Measurements from ENCODE around the gene PLCXD3. TPM values are rescaled to one million over a fixed set of nuclear protein-coding genes. Genes with fewer than 3 reads are reported as not detected.

Gene PLCXD3
- total and polyA plus RNA-seq, 10 of the 15 experiments (the other 5 are each of a cell fraction or from before 2014, with no cell fraction given), result not detected

DNA sequence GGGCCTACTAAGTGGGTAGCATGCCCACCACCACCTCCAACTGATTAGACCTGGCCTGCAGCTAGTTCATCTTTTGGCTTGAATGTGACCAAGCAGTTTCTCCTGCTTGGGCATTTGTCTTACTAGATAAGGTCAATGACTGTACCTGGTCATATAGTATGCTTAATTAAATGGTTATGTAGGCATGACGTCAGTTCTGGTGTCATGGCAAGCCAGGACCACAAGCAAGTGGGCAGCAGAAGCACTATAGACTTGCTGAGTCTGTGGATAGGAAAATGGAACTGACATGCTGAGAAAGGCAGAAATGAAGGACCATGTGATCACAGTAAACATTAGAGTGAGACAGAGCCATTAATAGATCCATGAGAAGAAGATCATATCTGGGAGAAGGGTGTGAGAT lies 241.5 kb downstream of the PLCXD3 start:
- no peaks in the 10 kb centered on the region for H4K20me1 ChIP-seq (ENCODE audit: control insufficient read depth, insufficient read depth)
- H3K4me3 ChIP-seq, result no peak overlapping the region
- H3K27me3 ChIP-seq (replicated peaks in 1 of 2; ENCODE audit: control insufficient read depth in 2 of 2, insufficient read depth in 2 of 2, low read length in 1 of 2), result no peaks in the 10 kb centered on the region
- FAIRE-seq (no peak), ATAC-seq (no peak), DNase-seq (ENCODE audit: low read depth, low spot score) (no peak)
- H3K4me2 ChIP-seq (ENCODE audit: control insufficient read depth, insufficient read depth), result no peak overlapping the region
- no peaks in the 10 kb centered on the region for H3K79me2 ChIP-seq (ENCODE audit: control insufficient read depth, insufficient read depth, low read length)
- CTCF ChIA-PET, result interaction anchor here (1.5 to 2.3 kb wide), 2 partner anchors 252 to 254 kb away, joined by 4 to 14 read pairs; no protein-coding TSS in a partner anchor
- RAD21 ChIA-PET (ENCODE audit: unreplicated experiment), result interaction anchor here (2.6 kb wide), 1 partner anchor 574 kb away, joined by 11 read pairs; no protein-coding TSS in a partner anchor
- no peak overlapping the region for H3K9ac ChIP-seq (ENCODE audit: control insufficient read depth, insufficient read depth, low read length)
- H3K4me1 ChIP-seq (ENCODE audit: control insufficient read depth, insufficient read depth, low read length), result no peaks in the 10 kb centered on the region
- in situ Hi-C loops (cut with MboI), result no loop called here
- no peak for TF ChIP-seq DPF2 (IDR thresholded peaks at IDR 0.05)
- TF ChIP-seq PML (IDR thresholded peaks at IDR 0.05; ENCODE audit: low read length), result no peak
- no peak for TF ChIP-seq ELK1 (IDR thresholded peaks at IDR 0.05; ENCODE audit: low read depth, low read length)
- TF ChIP-seq TAF1 (IDR thresholded peaks at IDR 0.05; ENCODE audit: borderline replicate concordance, low read depth, low read length), result no peak
- no peak for TF ChIP-seq JUNB (IDR thresholded peaks at IDR 0.05)
- TF ChIP-seq, protein P1, sequence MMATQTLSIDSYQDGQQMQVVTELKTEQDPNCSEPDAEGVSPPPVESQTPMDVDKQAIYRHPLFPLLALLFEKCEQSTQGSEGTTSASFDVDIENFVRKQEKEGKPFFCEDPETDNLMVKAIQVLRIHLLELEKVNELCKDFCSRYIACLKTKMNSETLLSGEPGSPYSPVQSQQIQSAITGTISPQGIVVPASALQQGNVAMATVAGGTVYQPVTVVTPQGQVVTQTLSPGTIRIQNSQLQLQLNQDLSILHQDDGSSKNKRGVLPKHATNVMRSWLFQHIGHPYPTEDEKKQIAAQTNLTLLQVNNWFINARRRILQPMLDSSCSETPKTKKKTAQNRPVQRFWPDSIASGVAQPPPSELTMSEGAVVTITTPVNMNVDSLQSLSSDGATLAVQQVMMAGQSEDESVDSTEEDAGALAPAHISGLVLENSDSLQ (IDR thresholded peaks at IDR 0.05), result no peak
- WGBS (ENCODE audit: insufficient coverage, insufficient replicate concordance, low lambda C conversion rate, missing lambda C conversion rate), result 5% methylated on average over 1 of the region's 1 CpG
- BruUV-seq (replicated peaks), result no TSS peak
- POLR2A ChIA-PET, result no interaction called here
- no peak overlapping the region for H3K27ac ChIP-seq (ENCODE audit: control insufficient read depth, insufficient read depth)
- H3K9me3 ChIP-seq (replicated peaks; ENCODE audit: control insufficient read depth, insufficient read depth, low read length), result no peaks in the 10 kb centered on the region
- SMC1A ChIA-PET (ENCODE audit: uncharacterized antibody, unreplicated experiment), result interaction anchor here (2.7 kb wide), 1 partner anchor 250 kb away, joined by 6 read pairs; no protein-coding TSS in a partner anchor
- intact Hi-C loops (cut with micrococcal nuclease; ENCODE audit: unreplicated experiment), result no loop called here
- H2AFZ ChIP-seq (ENCODE audit: control insufficient read depth, low read depth, low read length), result no peak overlapping the region
- no peaks in the 10 kb centered on the region for H3K36me3 ChIP-seq (ENCODE audit: control insufficient read depth in 2 of 2, insufficient read depth in 2 of 2, low read length in 1 of 2)

- no peak for DNase-seq (ENCODE audit: low read depth, low spot score)
- FAIRE-seq, result no peak
- no peaks in the 10 kb centered on the region for H3K79me2 ChIP-seq (ENCODE audit: control insufficient read depth, insufficient read depth, low read length)
- no peak for ATAC-seq
- no peak overlapping the region for H3K4me2 ChIP-seq (ENCODE audit: control insufficient read depth, insufficient read depth)
- in situ Hi-C loops (cut with MboI) (no loop called here), intact Hi-C loops (cut with micrococcal nuclease; ENCODE audit: unreplicated experiment) (no loop called here)
- no peak overlapping the region for H3K9ac ChIP-seq (ENCODE audit: control insufficient read depth, insufficient read depth, low read length)
- H3K4me1 ChIP-seq (ENCODE audit: control insufficient read depth, insufficient read depth, low read length), result no peaks in the 10 kb centered on the region
- H3K27ac ChIP-seq (ENCODE audit: control insufficient read depth, insufficient read depth), result no peak overlapping the region
- CTCF ChIA-PET, result no interaction called here
- no peaks in the 10 kb centered on the region for H3K9me3 ChIP-seq (replicated peaks; ENCODE audit: control insufficient read depth, insufficient read depth, low read length)
- H3K27me3 ChIP-seq (replicated peaks in 1 of 2; ENCODE audit: control insufficient read depth in 2 of 2, insufficient read depth in 2 of 2, low read length in 1 of 2), result no peaks in the 10 kb centered on the region
- no peaks in the 10 kb centered on the region for H4K20me1 ChIP-seq (ENCODE audit: control insufficient read depth, insufficient read depth)
- POLR2A ChIA-PET, result no interaction called here
- WGBS (ENCODE audit: insufficient coverage, insufficient replicate concordance, low lambda C conversion rate, missing lambda C conversion rate), result 0% methylated on average over 2 of the region's 2 CpGs
- H3K4me3 ChIP-seq, result no peak overlapping the region
- no TSS peak for BruUV-seq (replicated peaks)
- no peaks in the 10 kb centered on the region for H3K36me3 ChIP-seq (ENCODE audit: control insufficient read depth in 2 of 2, insufficient read depth in 2 of 2, low read length in 1 of 2)
- H2AFZ ChIP-seq (ENCODE audit: control insufficient read depth, low read depth, low read length), result no peak overlapping the region
- SMC1A ChIA-PET (ENCODE audit: uncharacterized antibody, unreplicated experiment), result no interaction called here
- RAD21 ChIA-PET (ENCODE audit: unreplicated experiment), result no interaction called here
- no peak for TF ChIP-seq TBL1XR1 (IDR thresholded peaks at IDR 0.05; ENCODE audit: low read depth, low read length)
- no peak for TF ChIP-seq CBFB (IDR thresholded peaks at IDR 0.05; ENCODE audit: low read depth)
- TF ChIP-seq ZNF217 (IDR thresholded peaks at IDR 0.05), result no peak
- TF ChIP-seq ZZZ3 (IDR thresholded peaks at IDR 0.05; ENCODE audit: control insufficient read depth, insufficient read length, low read depth), result no peak
- TF ChIP-seq HDAC2 (IDR thresholded peaks at IDR 0.05), result no peak
- TF ChIP-seq NFYA (IDR thresholded peaks at IDR 0.05; ENCODE audit: borderline replicate concordance, low read depth, low read length), result no peak
- no peak for TF ChIP-seq RUNX3 (IDR thresholded peaks at IDR 0.05; ENCODE audit: low read length)
- TF ChIP-seq E2F8 (IDR thresholded peaks at IDR 0.05; ENCODE audit: low read depth, partially characterized antibody), result no peak
- TF ChIP-seq NR2C2 (IDR thresholded peaks at IDR 0.05; ENCODE audit: borderline replicate concordance, control insufficient read depth, insufficient read length, low read depth), result no peak
These were observed 244.0 kb downstream of the PLCXD3 start for GRCh38 chr5:41266377-41266776.
